Islet precursor cell (in vitro differentiated cells): ENCODE measurements around the gene CASKIN2.
"Not testable (repeated sequence)": the region's sequence is repeated elsewhere in the genome, so short reads cannot be mapped to it uniquely, and the experiment has no call there.

Experiments
- DNase-seq: peaks from one replicate; pipeline ENCODE4 v3.0.0-alpha.2; 2018

Gene CASKIN2

DNA sequence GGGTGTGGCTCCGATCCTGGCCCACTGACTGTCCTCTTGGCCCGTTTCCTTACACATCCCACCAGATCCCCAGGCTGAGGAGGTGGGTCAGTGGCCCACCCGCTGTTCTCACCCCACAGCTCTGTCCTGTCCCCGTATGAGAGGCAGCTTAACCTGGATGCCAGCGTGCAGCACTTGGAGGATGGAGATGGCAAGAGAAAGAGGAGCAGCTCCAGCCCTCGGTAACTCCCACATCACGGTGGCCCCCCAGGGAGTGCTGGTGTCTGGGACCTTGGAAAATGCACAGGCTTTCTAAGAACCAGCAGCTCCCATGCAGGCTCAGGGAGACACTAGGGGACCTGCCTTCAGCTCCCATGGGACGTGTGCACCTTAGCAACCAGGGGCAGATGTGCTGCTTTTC, 6.0 kb upstream of the CASKIN2 start:
- DNase-seq, result no peak

GRCh38 chr17:75520413-75520812, 5.1 kb upstream of the CASKIN2 start:
- not testable (repeated sequence) for DNase-seq

DNA sequence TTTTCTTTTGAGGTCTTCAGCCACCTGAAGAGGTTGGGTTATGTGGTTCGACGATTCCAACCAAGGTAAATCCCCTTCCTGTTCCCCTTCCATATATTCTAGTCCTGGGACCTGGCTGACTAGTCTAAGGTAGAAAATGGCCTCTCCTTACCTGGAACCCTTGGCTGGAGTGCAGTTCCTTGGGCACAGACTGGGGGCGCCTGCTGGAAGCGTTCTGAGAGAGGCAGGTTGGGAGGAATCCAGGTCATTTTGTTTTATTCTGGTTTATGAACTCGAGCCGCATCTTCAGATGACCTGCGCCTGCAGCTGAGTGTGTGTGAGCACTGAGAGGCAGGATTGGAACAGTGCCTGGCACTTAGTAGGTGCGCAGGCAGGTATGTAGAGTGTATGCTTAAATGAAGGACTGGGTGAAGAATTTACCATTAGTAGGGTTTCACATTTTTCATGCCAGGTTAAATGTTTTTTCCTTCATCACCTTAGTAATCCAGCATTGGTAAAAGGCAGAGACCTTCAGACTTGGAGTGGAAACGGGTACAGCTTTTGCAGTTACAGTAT, 3.7 kb upstream of the CASKIN2 start:
- DNase-seq, result no peak

GRCh38 chr17:75518201-75518600, 2.9 kb upstream of the CASKIN2 start:
- no peak for DNase-seq

DNA sequence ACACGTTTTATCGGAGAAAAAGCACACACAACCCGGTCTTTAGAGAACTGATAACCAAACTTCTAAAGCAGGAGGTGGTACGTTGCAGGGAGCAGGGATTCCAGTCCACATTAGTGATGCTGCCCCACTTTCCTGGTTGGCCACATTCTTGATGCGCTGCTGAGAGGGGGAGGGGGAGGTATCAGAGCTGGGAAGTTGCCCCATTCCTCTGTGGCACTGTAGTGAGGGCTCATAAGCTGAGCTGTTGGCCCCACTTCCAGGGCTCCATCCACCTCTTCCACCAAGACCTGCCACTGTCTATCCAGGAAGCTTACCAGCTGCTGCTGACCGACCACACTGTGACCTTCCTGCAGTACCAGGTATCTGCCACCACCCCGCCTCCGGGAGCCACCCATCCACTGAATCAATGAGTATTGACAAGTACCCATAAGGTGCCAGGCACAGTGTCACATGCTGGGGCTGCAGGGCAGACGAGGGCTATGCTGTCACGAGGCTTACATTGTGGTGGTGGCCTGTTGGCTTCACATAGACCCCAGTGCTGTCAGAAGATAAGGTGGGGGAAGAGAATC, 2.0 kb upstream of the CASKIN2 start:
- DNase-seq, result no peak

DNA sequence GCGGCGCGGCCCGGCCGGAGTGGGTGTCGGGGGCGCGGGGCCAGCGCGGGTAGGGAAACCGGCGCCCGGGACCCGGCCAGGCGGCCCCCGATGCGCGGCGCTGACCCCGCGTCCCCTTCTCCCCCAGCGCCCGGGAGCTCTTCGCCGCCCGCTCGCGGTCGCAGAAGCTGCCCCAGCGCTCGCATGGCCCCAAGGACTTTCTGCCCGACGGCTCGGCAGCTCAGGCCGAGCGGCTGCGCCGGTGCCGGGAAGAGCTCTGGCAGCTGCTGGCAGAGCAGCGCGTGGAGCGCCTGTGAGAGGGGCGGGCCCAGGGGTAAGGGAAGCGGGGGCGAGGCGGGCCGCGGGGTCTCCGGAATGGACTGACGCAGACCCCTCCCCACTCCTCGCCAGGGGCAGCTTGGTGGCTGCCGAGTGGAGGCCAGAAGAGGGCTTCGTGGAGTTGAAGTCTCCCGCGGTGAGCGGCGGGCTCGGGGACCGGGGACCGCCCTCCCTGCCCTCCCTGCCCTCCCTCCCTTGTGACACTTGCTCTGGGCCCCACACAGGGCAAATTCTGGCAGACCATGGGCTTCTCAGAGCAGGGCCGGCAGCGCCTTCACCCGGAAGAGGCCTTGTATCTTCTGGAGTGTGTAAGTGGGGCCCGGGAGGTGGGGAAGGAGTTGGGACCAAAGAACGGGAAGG, 1.4 kb upstream of the CASKIN2 start:
- peak; percentile 85 for DNase-seq

GRCh38 chr17:75516255-75516618, 900 bp upstream of the CASKIN2 start, which contains the start of gene TSEN54:
Gene TSEN54 (plus strand): TSS chr17:75516528. CDS start chr17:75516561, 33 bp downstream.
- peak; percentile 95 for DNase-seq

GRCh38 chr17:75514919-75515495, 330 bp downstream of the CASKIN2 start:
- no peak for DNase-seq

- DNase-seq, result no peak
Measured at GRCh38 chr17:75514299-75514918, 928 bp downstream of the CASKIN2 start.

GRCh38 chr17:75513641-75514000, 1.7 kb downstream of the CASKIN2 start:
- DNase-seq, result no peak

DNA sequence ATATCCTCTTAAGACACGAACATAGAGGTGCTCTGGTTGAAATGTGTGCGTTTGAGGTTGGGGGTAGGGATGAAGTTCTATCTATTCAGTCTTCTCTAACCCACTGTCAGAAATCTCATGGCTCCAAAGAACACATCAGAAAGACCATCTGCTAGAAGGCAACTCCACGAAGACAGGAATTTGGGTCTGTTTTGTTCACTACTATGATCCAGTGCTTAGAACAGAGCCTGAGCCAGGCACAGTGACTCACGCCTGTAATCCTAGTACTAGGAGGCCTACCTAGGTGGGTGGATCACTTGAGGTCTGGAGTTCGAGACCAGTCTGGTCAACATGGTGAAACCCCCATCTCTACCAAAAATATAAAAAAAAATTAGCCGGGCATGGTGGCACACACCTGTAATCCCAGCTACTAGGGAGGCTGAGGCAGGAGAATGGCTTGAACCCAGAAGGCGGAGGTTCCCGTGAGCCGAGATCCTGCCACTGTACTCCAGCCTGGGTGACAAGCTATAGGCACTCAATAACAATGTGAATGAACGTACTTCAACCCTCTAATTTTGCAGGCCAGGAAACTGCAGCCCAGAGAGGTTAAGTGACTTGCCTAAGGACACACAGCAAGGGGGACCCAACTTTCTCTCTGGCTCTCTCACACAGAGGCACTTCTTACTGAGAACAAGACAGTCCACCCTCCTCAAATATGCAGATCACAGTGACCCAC, 2.3 kb downstream of the CASKIN2 start:
- DNase-seq, result no peak

DNA sequence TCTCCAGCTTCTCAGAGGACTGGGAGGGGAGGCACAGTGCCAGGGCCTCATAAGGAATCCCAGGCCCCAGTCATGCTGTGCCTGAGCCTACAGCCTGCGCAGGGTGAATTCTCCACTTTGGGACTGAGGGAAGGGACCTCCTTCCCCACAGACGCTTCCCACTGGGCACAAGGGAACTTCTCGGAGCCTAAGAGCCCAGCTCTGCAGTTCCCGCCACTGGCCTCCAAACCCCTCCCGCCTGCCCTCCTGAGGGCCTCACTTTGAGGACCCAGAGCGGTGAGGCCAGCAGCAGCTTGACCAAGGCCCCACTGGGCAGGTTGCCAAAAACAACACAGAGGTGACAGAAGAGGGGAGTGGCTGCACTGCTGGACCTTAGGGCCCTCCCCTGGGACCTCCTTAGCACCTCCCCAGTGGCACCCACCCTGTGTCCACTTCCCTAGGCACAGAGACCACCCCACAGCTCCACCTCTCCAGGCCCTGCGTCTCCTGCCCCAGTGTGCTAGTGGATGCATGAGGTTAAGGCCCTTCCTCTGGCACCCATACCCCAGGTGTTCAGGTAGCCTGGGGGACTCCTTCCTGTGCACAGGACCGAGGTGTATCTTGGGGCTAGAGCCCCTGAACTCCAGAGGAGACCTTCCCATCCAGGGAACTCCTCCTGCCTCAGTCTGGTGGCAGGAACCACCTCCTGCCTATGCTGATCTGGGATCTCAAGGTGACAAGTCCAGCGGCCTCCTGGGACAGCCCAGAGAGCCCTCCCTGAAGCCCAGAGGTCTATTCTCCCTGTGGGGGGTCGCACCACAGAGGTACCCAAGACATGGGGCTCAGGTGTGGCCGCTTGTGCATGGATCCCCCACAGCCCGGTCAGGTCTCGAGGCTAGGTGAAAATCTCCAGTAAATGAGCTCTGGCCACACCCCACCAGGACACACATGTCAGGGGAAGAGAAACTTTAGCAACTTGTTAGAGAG, 3.4 kb downstream of the CASKIN2 start:
- no peak for DNase-seq

DNA sequence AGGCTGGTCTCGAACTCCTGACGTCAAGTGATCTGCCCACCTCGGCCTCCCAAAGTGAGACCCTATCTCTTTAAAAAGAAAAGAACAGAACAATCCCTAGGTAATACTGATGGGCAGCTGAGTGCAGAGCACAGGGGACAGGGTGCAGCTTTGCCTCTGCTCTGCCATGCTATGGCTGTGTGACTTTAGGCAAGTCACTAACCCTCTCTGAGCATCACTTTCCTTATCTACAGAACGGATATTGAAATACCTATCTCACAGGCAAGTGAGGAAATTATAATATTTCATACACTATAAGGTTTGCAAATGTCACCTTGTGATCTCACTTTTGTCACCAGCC, 4.1 kb downstream of the CASKIN2 start:
- no peak for DNase-seq

DNA sequence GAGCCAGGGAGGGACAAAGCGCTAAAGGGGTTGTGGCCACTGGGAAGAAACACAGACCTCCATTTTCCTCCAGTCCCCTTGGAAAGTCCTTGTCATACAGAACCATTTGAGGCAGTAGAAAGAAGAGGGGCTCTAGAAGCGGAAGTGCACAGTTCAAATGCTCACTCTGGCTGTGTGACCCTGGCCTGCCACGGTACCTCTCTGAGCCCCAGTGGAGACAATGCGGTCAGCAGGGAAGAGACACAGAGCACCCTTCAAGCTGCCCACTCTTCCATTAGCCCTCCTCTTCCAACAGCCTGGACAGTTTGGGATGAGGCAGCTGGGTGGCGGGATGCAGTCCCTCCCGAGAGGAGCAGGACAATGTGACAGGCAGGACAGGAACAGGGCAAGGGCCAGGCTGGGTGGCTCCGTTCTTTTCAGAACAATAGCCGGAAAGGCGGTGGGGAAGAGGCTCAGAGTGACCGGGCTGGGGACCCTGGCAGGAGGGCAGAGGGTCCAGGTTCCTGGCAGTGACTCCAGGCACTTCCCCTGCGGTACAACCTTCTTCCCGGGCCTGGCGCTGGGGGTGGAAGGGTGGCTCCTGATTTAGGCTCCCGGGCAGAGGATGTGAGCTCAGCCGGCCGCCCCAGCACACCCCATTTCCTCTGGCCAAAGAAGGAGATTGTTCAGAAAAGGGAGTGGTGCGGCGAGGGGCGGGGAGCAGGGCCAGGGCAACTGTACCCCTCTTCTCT, 5.6 kb downstream of the CASKIN2 start:
- DNase-seq, result no peak

DNA sequence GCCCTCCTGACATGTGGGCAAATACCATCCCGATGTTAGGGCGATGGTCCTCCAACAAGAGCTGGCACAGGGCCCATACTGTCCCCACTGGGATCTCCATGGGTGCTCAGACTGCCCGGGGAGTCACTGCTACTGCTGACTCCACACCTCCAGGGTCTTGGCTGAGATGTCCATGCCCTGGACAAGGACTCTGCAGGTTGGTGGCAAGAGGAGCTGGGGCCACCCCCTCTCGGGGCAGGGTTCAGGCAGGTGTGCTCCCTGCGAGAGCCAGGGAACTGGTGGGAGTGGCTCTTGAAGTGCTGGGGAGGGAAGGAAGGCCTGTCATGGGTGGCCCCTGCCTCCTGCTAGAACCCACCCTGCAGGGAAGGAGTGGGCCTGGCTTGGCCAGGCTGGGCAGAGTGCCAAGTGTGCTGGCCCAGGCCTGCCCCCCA, 6.4 kb downstream of the CASKIN2 start:
- no peak for DNase-seq

- no peak for DNase-seq
Measured at GRCh38 chr17:75507733-75508719, 7.3 kb downstream of the CASKIN2 start.

- no peak for DNase-seq
Measured at GRCh38 chr17:75506888-75507287, 8.4 kb downstream of the CASKIN2 start.

GRCh38 chr17:75506134-75506533, 9.2 kb downstream of the CASKIN2 start:
- DNase-seq, result no peak

DNA sequence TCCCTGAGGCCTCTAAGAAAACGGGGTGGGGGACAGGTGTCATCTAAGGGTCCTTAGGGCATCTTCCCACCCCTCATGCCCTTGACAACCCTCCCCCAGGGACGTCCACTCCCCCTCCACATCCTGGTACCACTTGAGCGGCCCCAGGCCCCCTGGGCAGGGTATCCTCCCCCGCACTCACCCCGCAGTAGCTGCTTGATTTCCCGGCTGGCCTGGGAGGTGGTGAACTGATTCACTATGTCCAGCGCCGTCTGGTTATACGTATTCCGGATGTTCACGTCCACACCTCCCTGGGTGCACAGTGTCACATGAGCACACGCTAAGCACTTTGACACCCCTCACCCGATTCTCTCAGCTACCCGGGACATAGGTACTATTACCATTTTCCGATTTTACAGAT, 9.7 kb downstream of the CASKIN2 start:
- no peak for DNase-seq

- no peak for DNase-seq
Measured at GRCh38 chr17:75505152-75505409, 10.3 kb downstream of the CASKIN2 start.
